Smooth muscle cell (in vitro differentiated cells): ENCODE results near the gene CAPZA3. TPM values are rescaled to one million over a fixed set of nuclear protein-coding genes. Genes with fewer than 3 reads are reported as not detected.

Source experiments
- polyA plus RNA-seq: library from polyadenylated mRNA; unstranded; fragments of >200 nt; fragmentation: Nextera tagmentation; extraction: Ambion mirVana; gene quantifications from 2 replicates; pipeline ENCODE4 v1.2.1, GENCODE V29; 2016
- total RNA-seq: library from RNA; depleted of rRNA; stranded (reverse); fragments of >200 nt; gene quantifications from 2 replicates; pipeline ENCODE4 v1.2.3, GENCODE V29; 2014

The CAPZA3 gene
- total and polyA plus RNA-seq, 2 experiments from 2014 or later, result 0.19 TPM; not detected in 1

Other genes with a start within 250 kb of the CAPZA3 start
- gene PLCZ1, start 107 bp upstream of the CAPZA3 start, total RNA-seq, result not detected in 2 replicates
- gene PLCZ1, start 107 bp upstream of the CAPZA3 start, polyA plus RNA-seq, result not detected in 2 replicates